ENCODE measurements around the gene HOXD3. TPM values are rescaled to one million over a fixed set of nuclear protein-coding genes. Genes with fewer than 3 reads are reported as not detected.

HOXD3 gene
- total and polyA plus RNA-seq, 4 donors = 7.3 to 23.0 (median 14.7) TPM

- H3K36me3 ChIP-seq (ENCODE audit: control insufficient read depth, insufficient read depth, low read length) = peaks cover 57% of the 10 kb centered on the region
- peaks cover 63% of the 10 kb centered on the region for H3K4me1 ChIP-seq (ENCODE audit: control insufficient read depth, insufficient read depth, low read length)
- DNase-seq (ENCODE audit: low read depth in 4 of 6, low spot score in 6 of 6) = peak in 1 of 6 donors; percentile 36
- 8% methylated on average over 2 of the region's 6 CpGs for WGBS (ENCODE audit: insufficient coverage)
- H3K4me3 ChIP-seq (ENCODE audit: low read depth, low read length) = no peak overlapping the region
- peaks cover 27% of the 10 kb centered on the region for H3K27me3 ChIP-seq (ENCODE audit: control insufficient read depth, insufficient read depth, low read length)
- no peak overlapping the region for H3K27ac ChIP-seq (ENCODE audit: low read depth, low read length)
- H3K9me3 ChIP-seq (ENCODE audit: control insufficient read depth, insufficient read depth, low read length) = no peaks in the 10 kb centered on the region
Observed at GRCh38 chr2:176155356-176156044, 1.6 kb upstream of the HOXD3 start.

GRCh38 chr2:176156301-176156806 lies 753 bp upstream of the HOXD3 start:
- WGBS (ENCODE audit: insufficient coverage) = 54% methylated on average over 2 of the region's 8 CpGs
- Histone ChIP-seq H3K27ac (ENCODE audit: low read depth, low read length) (peak overlapping the region; percentile 64), H3K36me3 (ENCODE audit: control insufficient read depth, insufficient read depth, low read length) (peaks cover 53% of the 10 kb centered on the region), H3K9me3 (ENCODE audit: control insufficient read depth, insufficient read depth, low read length) (no peaks in the 10 kb centered on the region), H3K4me1 (ENCODE audit: control insufficient read depth, insufficient read depth, low read length) (peaks cover 61% of the 10 kb centered on the region), H3K27me3 (ENCODE audit: control insufficient read depth, insufficient read depth, low read length) (peaks cover 29% of the 10 kb centered on the region), H3K4me3 (ENCODE audit: low read depth, low read length) (no peak overlapping the region)
- no peak for DNase-seq (ENCODE audit: low read depth in 4 of 6, low spot score in 6 of 6)

- peak in 2 of 6 donors; percentile 58 to 90 for DNase-seq (ENCODE audit: low read depth in 4 of 6, low spot score in 6 of 6)
- peaks cover 41% of the 10 kb centered on the region for H3K36me3 ChIP-seq (ENCODE audit: control insufficient read depth, insufficient read depth, low read length)
- peaks cover 65% of the 10 kb centered on the region for H3K4me1 ChIP-seq (ENCODE audit: control insufficient read depth, insufficient read depth, low read length)
- WGBS (ENCODE audit: insufficient coverage) = 4% methylated on average over 34 of the region's 43 CpGs
- peak overlapping the region; percentile 30 for H3K4me3 ChIP-seq (ENCODE audit: low read depth, low read length)
- no peaks in the 10 kb centered on the region for H3K9me3 ChIP-seq (ENCODE audit: control insufficient read depth, insufficient read depth, low read length)
- peak overlapping the region; percentile 73 for H3K27ac ChIP-seq (ENCODE audit: low read depth, low read length)
- peaks cover 35% of the 10 kb centered on the region for H3K27me3 ChIP-seq (ENCODE audit: control insufficient read depth, insufficient read depth, low read length)
Observed at GRCh38 chr2:176157499-176158185, 535 bp downstream of the HOXD3 start.

- H3K36me3 ChIP-seq (ENCODE audit: control insufficient read depth, insufficient read depth, low read length) = peaks cover 39% of the 10 kb centered on the region
- H3K4me3 ChIP-seq (ENCODE audit: low read depth, low read length) = peak overlapping the region; percentile 30
- H3K27ac ChIP-seq (ENCODE audit: low read depth, low read length) = peak overlapping the region; percentile 73
- no peaks in the 10 kb centered on the region for H3K9me3 ChIP-seq (ENCODE audit: control insufficient read depth, insufficient read depth, low read length)
- peaks cover 68% of the 10 kb centered on the region for H3K4me1 ChIP-seq (ENCODE audit: control insufficient read depth, insufficient read depth, low read length)
- 12% methylated on average over 14 of the region's 22 CpGs for WGBS (ENCODE audit: insufficient coverage)
- peaks cover 38% of the 10 kb centered on the region for H3K27me3 ChIP-seq (ENCODE audit: control insufficient read depth, insufficient read depth, low read length)
- peak in 2 of 6 donors; percentile 66 to 88 for DNase-seq (ENCODE audit: low read depth in 4 of 6, low spot score in 6 of 6)
Observed at GRCh38 chr2:176158186-176158591, 1.1 kb downstream of the HOXD3 start.

- peak overlapping the region; percentile 89 for H3K27ac ChIP-seq (ENCODE audit: low read depth, low read length)
- peaks cover 44% of the 10 kb centered on the region for H3K27me3 ChIP-seq (ENCODE audit: control insufficient read depth, insufficient read depth, low read length)
- no peak overlapping the region for H3K4me3 ChIP-seq (ENCODE audit: low read depth, low read length)
- H3K9me3 ChIP-seq (ENCODE audit: control insufficient read depth, insufficient read depth, low read length) = no peaks in the 10 kb centered on the region
- peaks cover 39% of the 10 kb centered on the region for H3K36me3 ChIP-seq (ENCODE audit: control insufficient read depth, insufficient read depth, low read length)
- peak in 2 of 6 donors; percentile 59 to 87 for DNase-seq (ENCODE audit: low read depth in 4 of 6, low spot score in 6 of 6)
- peaks cover 75% of the 10 kb centered on the region for H3K4me1 ChIP-seq (ENCODE audit: control insufficient read depth, insufficient read depth, low read length)
- 18% methylated on average over 26 of the region's 39 CpGs for WGBS (ENCODE audit: insufficient coverage)
Observed at GRCh38 chr2:176158855-176159662, 2.0 kb downstream of the HOXD3 start.

- Histone ChIP-seq H3K27me3 (ENCODE audit: control insufficient read depth, insufficient read depth, low read length) (peaks cover 51% of the 10 kb centered on the region), H3K36me3 (ENCODE audit: control insufficient read depth, insufficient read depth, low read length) (peaks cover 42% of the 10 kb centered on the region), H3K4me3 (ENCODE audit: low read depth, low read length) (peak overlapping the region; percentile 31), H3K27ac (ENCODE audit: low read depth, low read length) (peak overlapping the region; percentile 89), H3K9me3 (ENCODE audit: control insufficient read depth, insufficient read depth, low read length) (no peaks in the 10 kb centered on the region), H3K4me1 (ENCODE audit: control insufficient read depth, insufficient read depth, low read length) (peaks cover 80% of the 10 kb centered on the region)
- 31% methylated on average over 43 of the region's 44 CpGs for WGBS (ENCODE audit: insufficient coverage)
- peak in 2 of 6 donors; percentile 38 to 62 for DNase-seq (ENCODE audit: low read depth in 4 of 6, low spot score in 6 of 6)
Observed at GRCh38 chr2:176159663-176160250, 2.6 kb downstream of the HOXD3 start.

- H3K27ac ChIP-seq (ENCODE audit: low read depth, low read length) = peak overlapping the region; percentile 89
- H3K27me3 ChIP-seq (ENCODE audit: control insufficient read depth, insufficient read depth, low read length) = peaks cover 57% of the 10 kb centered on the region
- H3K9me3 ChIP-seq (ENCODE audit: control insufficient read depth, insufficient read depth, low read length) = no peaks in the 10 kb centered on the region
- WGBS (ENCODE audit: insufficient coverage) = 23% methylated on average over 44 of the region's 50 CpGs
- peak overlapping the region; percentile 31 for H3K4me3 ChIP-seq (ENCODE audit: low read depth, low read length)
- peaks cover 45% of the 10 kb centered on the region for H3K36me3 ChIP-seq (ENCODE audit: control insufficient read depth, insufficient read depth, low read length)
- H3K4me1 ChIP-seq (ENCODE audit: control insufficient read depth, insufficient read depth, low read length) = peaks cover 85% of the 10 kb centered on the region
- DNase-seq (ENCODE audit: low read depth in 4 of 6, low spot score in 6 of 6) = peak in 2 of 6 donors; percentile 70 to 84
Observed at GRCh38 chr2:176160251-176160985, 3.3 kb downstream of the HOXD3 start.

GRCh38 chr2:176160986-176161824 lies 4.1 kb downstream of the HOXD3 start:
- WGBS (ENCODE audit: insufficient coverage) = 45% methylated on average over 12 of the region's 22 CpGs
- peak overlapping the region; percentile 31 for H3K4me3 ChIP-seq (ENCODE audit: low read depth, low read length)
- peak overlapping the region; percentile 89 for H3K27ac ChIP-seq (ENCODE audit: low read depth, low read length)
- peaks cover 57% of the 10 kb centered on the region for H3K27me3 ChIP-seq (ENCODE audit: control insufficient read depth, insufficient read depth, low read length)
- H3K9me3 ChIP-seq (ENCODE audit: control insufficient read depth, insufficient read depth, low read length) = no peaks in the 10 kb centered on the region
- peaks cover 43% of the 10 kb centered on the region for H3K36me3 ChIP-seq (ENCODE audit: control insufficient read depth, insufficient read depth, low read length)
- H3K4me1 ChIP-seq (ENCODE audit: control insufficient read depth, insufficient read depth, low read length) = peaks cover 84% of the 10 kb centered on the region
- peak in 1 of 6 donors; percentile 80 for DNase-seq (ENCODE audit: low read depth in 4 of 6, low spot score in 6 of 6)
